NOMO-1 treated with dmso at 0.1 percent for 144 hours (cell line): ENCODE measurements around the gene TRAF3IP1.

Experiments
- DNase-seq: peaks from one replicate; lab custom pipeline; 2025; ENCODE audit not compliant: unreplicated experiment; lab: John Stamatoyannopoulos, UW

Gene TRAF3IP1

DNA sequence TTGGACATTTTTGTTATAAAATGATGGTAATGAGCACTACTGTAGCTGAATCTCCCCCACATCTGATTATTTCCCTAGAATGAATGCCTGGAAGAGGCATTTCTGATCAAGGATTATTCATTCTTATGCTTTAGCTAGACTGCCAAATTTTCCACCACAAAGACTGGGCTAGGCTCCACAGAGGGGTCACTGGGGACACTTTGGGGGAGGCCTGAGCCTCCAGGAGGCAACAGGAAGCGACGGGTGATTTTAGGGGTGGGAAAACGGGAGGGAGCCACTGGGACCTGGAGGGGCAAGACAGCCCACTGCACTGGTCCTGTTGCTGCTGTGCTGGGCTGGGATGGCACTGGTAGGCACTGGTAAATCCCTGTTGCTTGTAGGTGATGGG lies 104.0 kb downstream of the TRAF3IP1 start:
- DNase-seq = no peak

DNA sequence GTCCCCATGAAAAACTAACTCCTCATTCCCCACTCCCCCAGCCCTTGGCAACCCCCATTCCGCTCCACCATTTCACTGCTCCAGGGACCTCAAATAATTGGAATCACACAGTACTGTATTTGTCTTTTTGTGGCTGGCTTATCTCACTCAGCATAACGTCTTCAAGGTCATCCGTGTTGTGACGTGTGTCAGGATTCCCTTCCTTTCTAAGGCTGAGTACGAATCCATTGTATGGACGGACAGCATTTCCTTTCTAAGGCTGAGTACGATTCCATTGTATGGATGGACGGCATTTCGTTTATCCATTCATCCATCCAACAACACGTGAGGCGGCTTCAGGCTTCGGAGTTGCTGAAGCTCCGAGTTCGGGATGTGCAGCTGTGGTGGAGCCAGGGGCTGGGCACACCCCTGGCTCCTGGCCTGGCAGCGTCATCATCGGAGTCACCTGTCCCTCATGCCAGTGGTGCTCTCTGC lies 105.2 kb downstream of the TRAF3IP1 start:
- no peak for DNase-seq

DNA sequence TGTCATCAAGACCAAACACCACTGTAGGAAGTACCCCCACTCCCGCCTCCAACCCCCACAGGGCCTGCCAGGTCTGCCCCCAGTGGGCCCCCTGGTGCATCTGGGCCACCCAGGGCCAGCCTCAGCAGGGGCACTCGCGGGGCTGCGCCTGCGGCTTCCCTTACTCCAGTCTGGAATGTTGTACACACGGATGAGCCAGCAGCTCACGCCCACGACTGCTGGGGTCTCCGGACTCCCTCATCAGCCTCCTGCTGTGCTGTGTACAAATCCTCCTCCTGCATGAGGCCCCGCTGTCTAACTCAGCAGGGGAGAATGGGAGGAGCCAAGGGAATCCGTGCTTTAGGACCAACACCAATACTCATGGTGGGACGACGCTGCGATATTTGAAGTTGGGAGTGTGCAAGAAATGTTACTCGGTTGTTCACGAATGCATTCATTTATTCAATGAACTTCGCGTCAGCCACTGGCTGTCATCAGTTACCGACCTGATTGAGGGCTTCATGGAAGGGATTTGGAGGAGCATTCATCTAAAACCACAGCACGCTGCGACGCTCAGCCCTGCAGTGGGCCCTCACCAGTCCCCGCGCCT lies 105.8 kb downstream of the TRAF3IP1 start:
- no peak for DNase-seq

DNA sequence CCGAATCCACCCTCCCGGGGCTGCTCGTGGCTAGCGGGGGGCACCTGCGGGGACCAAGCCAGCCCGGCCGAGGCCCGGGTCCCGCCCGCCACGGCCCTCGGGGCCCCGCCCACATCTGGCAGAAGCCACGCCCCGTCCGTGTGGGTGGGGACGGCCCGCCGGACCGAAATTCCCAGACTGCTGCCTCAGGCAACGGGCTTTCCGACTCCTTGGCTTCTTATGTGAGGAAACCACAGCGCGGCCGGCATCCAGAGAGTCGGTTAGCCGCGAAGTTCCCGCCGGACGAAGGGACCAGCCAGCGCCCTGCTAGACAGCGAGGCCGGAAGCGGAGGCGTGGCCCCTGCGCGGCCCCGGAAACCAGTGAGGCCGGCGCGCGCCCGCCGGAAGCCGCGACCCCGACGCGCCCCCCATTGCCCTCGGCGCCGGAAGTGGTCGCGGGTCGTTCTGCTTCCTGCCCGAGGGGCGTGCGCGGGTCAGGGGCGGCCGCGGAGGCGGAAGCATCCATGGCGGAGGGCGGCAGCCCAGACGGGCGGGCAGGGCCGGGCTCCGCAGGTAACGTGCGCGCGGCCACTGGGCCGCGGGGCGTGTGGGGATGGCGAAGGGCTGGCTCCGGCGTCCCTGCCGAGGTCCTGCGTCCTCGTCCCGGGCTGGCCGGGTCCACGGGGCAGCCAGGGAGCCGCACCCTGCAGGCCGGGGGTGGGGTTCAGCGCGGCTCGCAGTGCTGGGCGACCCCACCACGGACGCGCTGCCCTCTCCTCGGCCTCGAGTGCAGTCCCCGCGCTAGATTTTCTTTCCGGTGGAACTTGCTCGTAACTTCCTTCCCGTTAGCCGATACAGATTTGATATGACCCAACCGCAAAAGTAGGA lies 106.5 kb downstream of the TRAF3IP1 start, which contains the start of gene ASB1:
ASB1 (plus strand) TSS at position 360 of the 867 bp plus-strand sequence; CDS start at position 504, 144 bp downstream.
- DNase-seq = peak; percentile 71

DNA sequence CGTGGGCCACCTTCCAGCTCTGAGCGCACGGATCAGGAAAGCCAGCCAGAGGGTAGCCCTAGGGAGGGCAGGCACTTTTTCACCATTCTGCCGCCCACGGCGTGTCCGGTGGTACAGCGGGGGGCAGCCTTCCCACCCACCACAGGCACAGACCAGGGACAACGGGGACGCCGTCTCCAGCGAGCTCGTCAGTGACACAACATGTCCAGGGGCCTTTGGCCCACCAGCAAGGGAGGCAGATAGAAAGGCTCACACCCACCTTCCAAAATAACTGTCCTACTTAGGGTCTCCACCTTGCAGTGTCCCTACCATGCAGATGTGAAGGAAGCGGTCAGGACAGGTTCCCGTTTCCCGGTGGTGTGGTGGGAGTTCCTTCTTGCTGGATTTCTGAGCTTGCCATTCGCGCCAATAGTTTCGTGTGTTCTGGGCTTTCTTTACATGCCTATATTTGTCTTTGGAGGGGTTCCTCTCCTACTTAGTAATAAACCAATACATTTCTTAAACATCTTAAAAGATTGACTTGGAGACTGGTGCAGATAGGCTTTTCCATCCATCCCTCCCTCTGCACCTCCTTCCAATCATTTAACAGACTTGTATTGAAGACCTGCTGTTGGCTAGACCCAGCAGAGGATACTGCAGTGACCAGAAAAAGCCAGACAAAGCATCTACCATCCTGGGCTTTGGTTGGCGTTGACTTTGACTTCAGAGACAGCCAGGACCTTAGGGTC lies 107.3 kb downstream of the TRAF3IP1 start:
- no peak for DNase-seq

DNA sequence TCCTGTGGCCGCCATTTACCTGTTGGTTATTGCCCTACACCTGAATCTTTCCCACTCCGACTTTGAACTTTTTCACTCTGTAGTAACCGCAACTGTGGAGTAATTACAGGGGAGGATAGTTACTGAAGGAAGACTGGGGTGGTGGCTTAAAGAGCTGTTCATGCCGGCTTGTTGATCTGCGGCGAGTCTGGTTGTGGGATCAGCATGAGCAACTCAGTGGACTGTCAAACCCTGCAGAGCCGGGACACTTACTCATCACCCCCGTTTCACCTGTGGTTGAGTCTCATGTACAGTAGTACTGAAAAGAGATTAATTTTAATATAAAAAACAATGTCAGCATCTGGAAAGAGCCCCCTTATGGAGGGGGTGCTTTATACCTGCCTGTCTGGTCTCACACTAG lies 108.5 kb downstream of the TRAF3IP1 start:
- no peak for DNase-seq

DNA sequence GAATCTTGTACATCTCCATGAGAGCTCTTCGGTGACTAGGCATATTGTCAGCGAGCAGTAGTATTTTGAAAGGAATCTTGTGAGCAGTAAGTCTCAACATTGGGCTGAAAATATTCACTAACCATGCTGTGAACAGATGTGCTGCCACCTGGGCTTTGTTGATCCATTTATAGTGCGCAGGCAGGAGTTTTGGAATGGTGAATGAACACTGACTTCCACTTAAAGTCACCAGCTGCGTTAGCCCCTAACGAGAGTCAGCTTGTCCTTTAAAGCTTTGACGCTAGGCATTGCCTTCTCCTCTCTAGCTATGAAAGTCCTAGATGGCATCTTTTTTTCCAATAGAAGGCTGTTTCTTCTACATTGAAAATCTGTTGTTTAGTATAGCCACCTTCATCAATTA lies 110.5 kb downstream of the TRAF3IP1 start:
- no peak for DNase-seq

DNA sequence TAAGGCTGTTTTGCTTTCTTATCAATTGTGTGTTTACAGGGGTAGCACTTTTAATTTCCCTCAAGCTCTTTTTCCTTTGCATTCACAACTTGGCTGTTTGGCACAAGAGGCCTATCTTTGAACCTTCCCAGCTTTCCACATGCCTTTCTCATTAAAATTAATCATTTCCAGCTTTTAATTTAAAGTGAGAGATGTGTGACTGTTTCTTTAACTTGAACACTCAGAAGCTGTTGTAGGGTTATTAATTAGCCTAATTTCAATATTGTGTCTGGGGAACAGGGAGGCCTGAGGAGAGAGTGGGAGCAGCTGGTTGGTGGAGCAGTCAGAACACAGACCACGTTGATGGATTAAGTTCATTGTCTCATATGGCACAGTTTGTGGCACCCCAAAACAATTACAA lies 111.1 kb downstream of the TRAF3IP1 start:
- no peak for DNase-seq

DNA sequence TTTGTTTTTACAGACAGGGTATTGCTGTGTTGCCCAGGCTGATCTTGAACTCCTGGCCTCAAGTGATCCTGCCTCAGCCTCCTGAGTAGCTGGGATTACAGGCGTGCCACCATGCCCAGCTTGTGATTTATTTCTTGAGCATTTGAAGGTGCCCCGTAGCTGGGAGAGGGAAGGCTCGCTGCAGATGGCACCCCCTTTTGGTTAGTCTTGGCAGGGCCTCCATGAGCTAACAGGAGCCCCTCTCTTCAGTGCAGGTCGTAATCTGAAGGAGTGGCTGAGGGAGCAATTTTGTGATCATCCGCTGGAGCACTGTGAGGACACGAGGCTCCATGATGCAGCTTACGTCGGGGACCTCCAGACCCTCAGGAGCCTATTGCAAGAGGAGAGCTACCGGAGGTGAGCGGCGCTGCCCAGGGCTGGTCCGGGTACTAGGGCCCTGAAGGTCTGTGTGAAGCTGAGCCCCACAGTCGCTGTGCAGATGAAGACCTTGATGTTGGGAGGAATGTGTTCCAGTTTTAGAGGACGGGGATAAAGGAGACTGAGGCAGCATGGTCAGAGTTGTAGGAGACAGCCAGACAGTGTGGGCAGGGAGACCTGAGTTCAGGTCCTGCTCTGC lies 113.1 kb downstream of the TRAF3IP1 start:
- no peak for DNase-seq

DNA sequence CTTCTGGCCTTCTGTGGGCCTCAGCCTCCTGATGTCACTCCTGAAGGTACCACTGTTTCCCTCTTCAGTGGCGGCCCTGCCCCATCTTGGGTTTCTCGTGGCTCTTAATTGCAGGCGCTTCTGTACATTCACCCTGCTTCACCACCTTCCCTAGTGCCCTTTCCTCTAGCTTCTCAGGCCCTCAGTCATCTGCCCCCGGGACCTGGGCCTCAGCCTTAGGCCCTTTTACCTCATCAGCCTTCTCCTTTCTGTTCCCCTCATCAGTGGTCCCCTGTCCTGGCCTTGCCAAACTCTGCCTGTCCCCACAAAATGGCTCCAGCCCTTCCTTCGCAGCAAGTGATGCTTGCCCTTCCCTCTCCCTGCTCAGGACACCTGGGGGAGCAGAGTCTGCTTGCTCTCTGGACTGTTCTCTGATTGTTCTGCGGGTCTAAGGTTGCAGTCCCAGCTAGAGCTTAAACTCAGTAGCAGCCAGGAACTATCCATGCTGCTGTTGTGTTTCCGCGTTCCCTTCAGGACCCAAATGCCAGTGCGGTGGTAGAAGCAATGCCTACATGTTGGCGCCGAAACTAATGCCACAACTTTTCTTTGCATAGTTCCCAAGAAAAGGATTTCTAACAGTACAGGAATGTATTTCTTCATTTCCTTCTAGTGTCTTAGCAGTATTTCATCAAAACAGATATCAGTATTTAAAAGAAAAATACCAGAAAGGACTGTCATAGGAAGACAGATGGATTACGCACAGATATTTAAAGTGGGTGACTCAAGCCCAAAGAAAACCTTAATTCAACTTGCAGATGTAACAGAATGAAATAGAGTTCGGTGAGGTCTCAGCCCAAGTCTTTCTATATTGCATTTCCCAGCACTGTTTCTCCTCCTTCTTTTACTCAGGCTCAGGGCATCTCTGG lies 113.9 kb downstream of the TRAF3IP1 start:
- DNase-seq = no peak

DNA sequence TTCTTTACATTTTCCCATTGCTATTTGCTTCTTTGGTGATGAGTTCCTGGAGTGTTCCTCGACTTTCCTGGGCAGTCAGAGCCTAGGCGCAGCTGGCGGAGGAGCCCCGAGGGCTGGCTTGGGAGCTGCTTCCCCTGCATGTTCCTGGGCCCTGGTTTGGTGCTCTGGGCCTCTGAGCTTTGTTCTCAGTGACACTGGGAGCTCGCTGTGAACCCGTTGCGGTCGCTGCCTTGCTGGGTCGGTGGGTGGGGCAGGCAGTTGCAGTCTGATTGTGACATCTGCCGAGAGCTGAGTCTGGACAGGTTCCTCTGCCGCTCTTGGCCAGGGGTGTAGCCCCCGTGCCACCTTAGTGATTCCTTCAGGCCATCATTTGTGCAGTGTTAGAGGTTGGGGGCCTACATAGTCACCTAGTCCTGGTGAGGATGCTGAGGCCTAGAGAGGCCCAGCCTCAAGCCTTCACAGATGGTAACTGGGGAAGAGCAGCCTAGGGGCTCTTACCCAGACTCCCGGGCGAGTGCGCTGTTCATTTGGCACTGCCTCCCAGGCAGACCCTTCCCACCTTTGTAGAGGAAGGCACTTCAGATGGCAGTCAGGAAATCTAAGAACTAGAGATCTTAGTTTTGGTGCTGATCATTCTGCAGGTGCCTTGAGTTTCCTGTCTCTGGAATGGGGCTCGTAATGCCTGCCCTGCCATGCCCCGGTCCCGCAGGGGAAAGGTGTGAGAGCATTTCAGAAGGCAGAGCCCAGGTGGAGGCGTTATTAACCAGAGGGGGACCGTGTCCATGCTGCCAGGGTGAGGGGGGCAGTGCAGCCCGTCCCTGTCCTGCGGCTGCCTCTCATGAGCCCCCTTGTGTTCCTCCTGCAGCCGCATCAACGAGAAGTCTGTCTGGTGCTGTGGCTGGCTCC lies 114.8 kb downstream of the TRAF3IP1 start:
- DNase-seq = no peak

DNA sequence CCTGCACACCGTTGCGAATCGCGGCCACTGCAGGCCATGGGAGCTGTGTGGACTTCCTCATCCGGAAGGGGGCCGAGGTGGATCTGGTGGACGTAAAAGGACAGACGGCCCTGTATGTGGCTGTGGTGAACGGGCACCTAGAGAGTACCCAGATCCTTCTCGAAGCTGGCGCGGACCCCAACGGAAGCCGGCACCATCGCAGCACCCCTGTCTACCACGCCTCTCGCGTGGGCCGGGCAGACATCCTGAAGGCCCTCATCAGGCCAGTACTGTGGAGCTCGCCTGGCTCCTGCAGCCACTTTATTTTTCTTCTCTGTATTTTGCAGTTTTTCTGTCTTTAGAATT lies 115.4 kb downstream of the TRAF3IP1 start:
- DNase-seq = no peak

DNA sequence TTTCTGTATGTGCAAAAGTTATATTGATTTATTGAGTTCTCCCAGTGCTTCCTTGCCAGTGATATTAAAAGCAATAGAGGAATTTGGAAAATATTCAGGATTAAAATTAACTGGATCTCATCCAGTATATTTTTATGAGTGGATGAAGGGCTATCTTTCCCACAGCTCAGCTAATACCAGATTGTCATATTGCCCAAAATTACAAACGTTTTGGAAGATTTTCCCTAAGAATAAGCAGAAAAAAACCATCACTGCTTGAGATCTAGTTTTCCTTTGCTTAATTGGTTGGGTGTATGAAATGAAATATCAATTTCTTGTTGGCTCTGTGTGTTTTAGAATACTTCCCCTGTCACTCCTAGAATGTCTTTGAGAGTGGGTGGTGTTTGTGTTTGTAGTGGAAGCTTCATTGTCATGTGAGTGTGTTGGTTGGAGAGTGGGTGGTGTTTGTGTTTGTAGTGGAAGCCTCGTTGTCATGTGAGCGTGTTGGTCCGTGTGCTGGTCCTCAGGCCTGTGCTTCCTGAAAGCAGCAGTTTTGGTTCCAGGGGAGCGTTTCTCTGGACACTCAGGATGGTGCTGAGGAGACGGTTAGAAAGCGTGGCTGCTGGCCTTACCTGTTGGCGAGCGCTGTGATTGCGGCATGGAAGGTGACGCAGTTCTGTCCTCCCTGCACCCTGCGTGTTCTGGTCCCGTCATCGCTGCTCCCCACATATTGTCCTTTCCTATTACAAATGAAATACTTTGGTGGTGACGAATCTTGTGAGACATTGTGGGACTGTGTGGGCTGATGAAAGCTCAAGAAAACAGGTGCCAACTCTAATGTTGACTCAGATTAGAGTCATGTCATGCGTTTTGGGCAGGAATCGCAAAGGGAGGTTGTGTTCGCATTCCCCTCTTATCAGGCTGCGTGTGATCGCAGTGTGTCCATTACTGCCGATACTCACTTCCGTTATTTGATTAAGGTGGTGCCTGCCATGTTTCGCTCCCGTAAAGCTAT lies 118.8 kb downstream of the TRAF3IP1 start:
- DNase-seq = no peak

DNA sequence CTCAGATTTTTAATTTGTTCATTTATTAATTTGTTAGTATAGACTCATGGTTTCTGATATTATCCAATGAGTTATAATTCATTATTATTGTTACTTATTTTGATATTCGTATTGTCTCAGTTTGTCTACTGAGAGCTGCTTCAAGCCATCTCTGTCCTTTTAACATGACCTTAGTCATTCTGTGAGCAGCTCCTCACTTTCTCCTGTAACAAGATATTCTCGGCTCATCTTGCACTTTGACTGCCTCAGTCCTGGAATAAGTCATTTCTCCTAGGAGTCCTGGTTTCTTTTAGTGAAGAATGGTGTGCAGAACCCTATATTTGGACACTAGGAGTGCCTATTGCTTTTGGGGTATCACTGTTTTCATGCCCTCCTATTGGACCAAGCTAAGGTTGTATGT lies 119.6 kb downstream of the TRAF3IP1 start:
- DNase-seq = no peak

DNA sequence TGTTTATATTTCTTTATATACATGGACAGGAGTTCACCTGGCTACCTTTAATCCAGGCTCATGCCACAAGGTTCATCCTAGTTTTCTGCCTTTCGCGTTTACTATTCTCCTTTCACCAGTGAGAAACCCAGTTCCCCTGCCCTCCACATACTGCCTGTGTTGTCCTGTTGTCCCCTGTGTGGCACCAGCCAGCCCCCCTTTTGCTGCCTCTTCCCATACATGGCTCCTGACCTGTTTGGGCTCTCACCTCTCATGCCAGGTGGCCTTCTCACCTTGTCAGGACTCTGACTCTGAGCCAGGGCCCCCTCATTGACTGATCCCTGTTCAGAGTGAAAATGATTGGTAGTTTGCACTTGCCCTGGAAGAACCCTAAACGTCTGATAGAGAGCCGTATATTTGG lies 120.0 kb downstream of the TRAF3IP1 start:
- DNase-seq = no peak

DNA sequence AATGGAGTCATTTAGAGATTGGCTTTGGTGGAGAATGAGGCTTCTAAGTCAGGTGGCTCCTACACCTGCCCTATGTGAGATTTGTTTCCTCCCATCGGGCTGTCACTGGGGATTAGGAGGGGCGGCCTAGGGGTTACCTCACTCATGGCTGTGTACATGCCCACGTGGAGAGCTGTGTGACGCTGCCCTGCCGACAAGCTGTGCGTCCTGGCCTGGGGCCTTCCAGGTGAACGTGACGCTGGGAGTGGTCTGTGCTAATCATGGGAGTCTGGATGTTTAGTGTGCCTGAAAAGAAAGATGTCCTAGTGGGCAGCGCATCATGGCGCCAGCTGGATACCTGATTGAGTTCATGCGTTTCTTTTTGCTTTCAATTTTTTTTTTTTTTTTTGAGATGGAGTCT lies 120.4 kb downstream of the TRAF3IP1 start:
- no peak for DNase-seq

DNA sequence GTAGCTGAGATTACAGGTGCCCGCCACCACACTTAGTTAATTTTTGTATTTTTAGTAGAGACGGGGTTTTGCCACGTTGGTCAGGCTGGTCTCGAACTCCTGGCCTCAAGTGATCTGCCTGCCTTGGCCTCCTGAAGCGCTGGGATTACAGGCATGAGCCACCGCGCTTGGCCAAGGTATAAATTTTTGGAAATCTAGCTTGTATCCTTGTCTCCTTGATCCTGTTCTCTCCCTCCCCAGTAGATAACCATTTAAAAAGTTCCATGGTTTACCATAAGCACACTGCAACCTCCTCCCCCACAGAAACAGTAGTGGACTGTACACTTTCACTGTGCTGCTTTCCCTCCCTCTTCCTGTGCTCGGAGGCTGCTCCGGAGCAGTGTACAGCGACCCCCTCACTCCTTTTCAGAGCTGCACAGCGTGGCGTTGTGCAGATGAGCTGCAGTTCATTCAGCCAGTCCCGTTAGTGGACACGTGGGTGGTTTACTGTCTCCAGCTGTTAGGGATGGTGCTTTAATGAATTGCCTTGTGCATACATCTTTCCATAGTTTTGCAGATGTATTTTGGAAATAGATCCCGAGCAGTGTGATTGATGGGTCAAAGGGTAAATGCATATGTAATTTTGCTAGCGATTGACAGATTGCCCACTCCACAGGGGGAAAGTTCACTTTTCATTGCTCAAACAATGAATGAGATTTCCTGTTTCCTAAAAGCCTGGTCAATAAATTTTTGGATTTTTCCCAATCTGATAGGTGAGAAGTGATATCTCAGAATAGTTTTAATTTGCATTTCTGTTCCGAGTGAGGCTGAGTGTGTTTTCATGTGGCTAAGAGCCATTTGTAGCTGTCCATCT lies 121.2 kb downstream of the TRAF3IP1 start:
- DNase-seq = no peak
